HepG2 (cell line): Measurements from ENCODE around the gene NOTCH4. TPM values are rescaled to one million over a fixed set of nuclear protein-coding genes. Genes with fewer than 3 reads are reported as not detected.
"Not testable (repeated sequence)": the region's sequence is repeated elsewhere in the genome, so short reads cannot be mapped to it uniquely, and the experiment has no call there.

Source experiments
- ATAC-seq: fragments of 200-7000 bp; cut with Tn5 transposase; 3 replicates; pipeline ENCODE4 v1.9.1; 2020; ENCODE audit warnings: mild to moderate bottlenecking, moderate library complexity
- BruUV-seq: library from RNA; stranded (reverse); fragments of 400-500 nt; replicated peaks from 2 replicates; lab custom pipeline; 2021; lab: Mats Ljungman, UMichigan
- CTCF ChIA-PET: fragments of 300-600 bp; formaldehyde crosslinking; extraction: SDS; loops from one replicate; lab custom pipeline; 2021; ENCODE audit warnings: low total read pairs, inconsistent platforms, low intra/inter-chr PET ratio; lab: Yijun Ruan, JAX
- POLR2A ChIA-PET: fragments of 350-600 bp; sonication (Branson Sonifier 250); formaldehyde crosslinking; loops from one replicate; lab custom pipeline; 2020; ENCODE audit warnings: antibody characterized with exemption, inconsistent platforms; lab: Yijun Ruan, JAX
- DNase-seq: peaks from one replicate; pipeline ENCODE4 v3.0.0-alpha.2; 2015; ENCODE audit warnings: low spot score
- FAIRE-seq: peaks from 3 replicates; lab custom pipeline; 2011; peaks lifted over from hg19 to GRCh38; lab: Jason Lieb, UNC
- H2AFZ ChIP-seq: one replicate; pipeline ENCODE4 v1.6.1; 2011; ENCODE audit warnings: low read length, inconsistent platforms
- H3K27ac ChIP-seq: fragments of 300-600 bp; 3 replicates; pipeline ENCODE4 v1.8.0; 2011; ENCODE audit warnings: mixed run types, mild to moderate bottlenecking, mixed read lengths, low read length, inconsistent platforms; ENCODE audit not compliant: insufficient read depth; ENCODE audit errors: extremely low read length
- H3K27me3 ChIP-seq, 2 experiments: fragments of 200-600 bp in 1 of 2; 2 replicates in 1 of 2; 3 replicates in 1 of 2; pipeline versions ENCODE4 v1.6.0 to v1.8.0; 2011; ENCODE audit warnings: low read length in 2 of 2, mild to moderate bottlenecking in 2 of 2, moderate library complexity in 2 of 2, inconsistent platforms in 1 of 2; ENCODE audit not compliant: insufficient read depth in 2 of 2, control insufficient read depth in 1 of 2
- H3K36me3 ChIP-seq, 2 experiments: fragments of 200-600 bp in 1 of 2; replicated peaks in 1 of 2; 2 replicates in 1 of 2; 3 replicates in 1 of 2; pipeline versions ENCODE4 v1.5.1 to v1.8.0; 2011; ENCODE audit warnings: low read length in 2 of 2, inconsistent platforms in 1 of 2; ENCODE audit not compliant: insufficient read depth in 2 of 2, control insufficient read depth in 1 of 2
- H3K4me1 ChIP-seq: 2 replicates; pipeline ENCODE4 v1.5.1; 2012; ENCODE audit warnings: low read length, inconsistent platforms; ENCODE audit not compliant: insufficient read depth
- H3K4me2 ChIP-seq: 2 replicates; pipeline ENCODE4 v1.6.0; 2011; ENCODE audit warnings: low read depth, low read length, inconsistent platforms
- H3K4me3 ChIP-seq, 3 experiments: fragments of 200-600 bp in 1 of 3; sonication (generic), shearing (Covaris generic) in 1 of 3; replicated peaks in 1 of 3; 2 replicates each; pipeline ENCODE4 v1.5.1; 2011 to 2016; ENCODE audit warnings: low read length in 3 of 3, inconsistent platforms in 2 of 3, low read depth in 2 of 3, mild to moderate bottlenecking in 2 of 3, control low read depth in 1 of 3, mixed read lengths in 1 of 3; ENCODE audit not compliant: insufficient read depth in 1 of 3
- H3K79me2 ChIP-seq: one replicate; pipeline ENCODE4 v1.6.1; 2011; ENCODE audit warnings: low read length, inconsistent platforms; ENCODE audit not compliant: insufficient read depth
- H3K9ac ChIP-seq: 2 replicates; pipeline ENCODE4 v1.6.0; 2011; ENCODE audit warnings: mild to moderate bottlenecking, low read depth, low read length, inconsistent platforms; ENCODE audit not compliant: insufficient read depth
- H3K9me3 ChIP-seq: 2 replicates; pipeline ENCODE4 v1.5.1; 2012; ENCODE audit warnings: mild to moderate bottlenecking, low read length
- H4K20me1 ChIP-seq: 2 replicates; pipeline ENCODE4 v1.6.0; 2011; ENCODE audit warnings: inconsistent platforms, mild to moderate bottlenecking, low read length, moderate library complexity; ENCODE audit not compliant: insufficient read depth
- CEBPB ChIP-seq: IDR thresholded peaks from 2 replicates; pipeline ENCODE4 v1.6.1; 2011; ENCODE audit warnings: low read depth, low read length, improper control_type of control experiment, borderline replicate concordance
- PHB2 ChIP-seq: fragments of 450-650 bp; IDR thresholded peaks from 2 replicates; pipeline ENCODE4 v1.6.1; 2018; ENCODE audit not compliant: partially characterized antibody
- WGBS: methylation state at CpG from one replicate; pipeline ENCODE4 v1.1.6; 2017; ENCODE audit warnings: low lambda C conversion rate; 5-methylcytosine and 5-hydroxymethylcytosine counted together
- in situ Hi-C: cut with HindIII; loops from 2 replicates; pipeline ENCODE4 v1.10.0; 2017; ENCODE audit warnings: low pct_unique_long_range_greater_than_20kb; ENCODE audit not compliant: extremely low pct_ligation_motif_present
- intact Hi-C: fragments of 100-400 bp; cut with micrococcal nuclease; formaldehyde crosslinking; loops from one replicate; pipeline ENCODE4 v1.10.0; 2022; ENCODE audit not compliant: unreplicated experiment
- polyA plus RNA-seq, 8 experiments: library from polyadenylated mRNA; depleted of rRNA in 3 of 8; stranded (reverse) in 7 of 8; unstranded in 1 of 8; fragments of >200 nt; fragmentation: Illumina TruSeq in 4 of 8; extraction: Trizol in 4 of 8; gene quantifications; 2 replicates each; pipeline versions ENCODE4 v1.2.1 to v1.2.3, GENCODE V29; 2011 to 2016; ENCODE audit warnings: low read depth in 4 of 8, missing spikeins in 1 of 8, mixed read lengths in 1 of 8; ENCODE audit not compliant: insufficient read depth in 1 of 8
- total RNA-seq, 5 experiments: library from RNA; depleted of rRNA; stranded (reverse); fragments of >200 nt; fragmentation: Illumina TruSeq; extraction: Trizol; gene quantifications; 2 replicates each; pipeline ENCODE4 v1.2.3, GENCODE V29; 2016; ENCODE audit warnings: low read depth in 1 of 5

Gene NOTCH4
- total and polyA plus RNA-seq, 2 of the 13 experiments (the other 11 are each of a cell fraction or from before 2014, with no cell fraction given): 0.51 to 0.83 TPM

- no peak for TF ChIP-seq PHB2
- TF ChIP-seq CEBPB: peak; percentile 78; the same call in 1 of the 2 replicates
- TF ChIP-seq, all 625 proteins: peak for 1
- FAIRE-seq: no peak
- no peak for DNase-seq
- 37% methylated on average over 12 of the region's 12 CpGs for WGBS
- ATAC-seq: no peak
- no peak overlapping the region for H3K9ac ChIP-seq
- no peak overlapping the region for H3K4me3 ChIP-seq
- in situ Hi-C loops: no loop called here
- BruUV-seq: no TSS peak
- H3K9me3 ChIP-seq: no peaks in the 10 kb centered on the region
- no peak overlapping the region for H3K4me2 ChIP-seq
- H2AFZ ChIP-seq: no peak overlapping the region
- intact Hi-C loops: no loop called here
- no peaks in the 10 kb centered on the region for H3K79me2 ChIP-seq
- ChIA-PET POLR2A (no interaction called here), CTCF (no interaction called here)
- peaks cover 4 to 23% of the 10 kb centered on the region in 2 experiments; a peak in 3 of 5 replicates for H3K27me3 ChIP-seq
- no peak overlapping the region for H3K27ac ChIP-seq
- no peaks in the 10 kb centered on the region for H4K20me1 ChIP-seq
- peaks cover 24% of the 10 kb centered on the region for H3K4me1 ChIP-seq
- no peaks in the 10 kb centered on the region for H3K36me3 ChIP-seq
These were observed 11.6 kb downstream of the NOTCH4 start for GRCh38 chr6:32212076-32212760.

- H2AFZ ChIP-seq, ATAC-seq, FAIRE-seq, in situ Hi-C loops, H4K20me1 ChIP-seq, H3K4me3 ChIP-seq, POLR2A ChIA-PET, H3K27ac ChIP-seq, H3K79me2 ChIP-seq, BruUV-seq, DNase-seq, H3K9me3 ChIP-seq, H3K9ac ChIP-seq, H3K36me3 ChIP-seq, H3K4me2 ChIP-seq, CTCF ChIA-PET, intact Hi-C loops: not testable (repeated sequence)
- H3K4me1 ChIP-seq: peaks cover 24% of the 10 kb centered on the region
- peaks cover 4 to 17% of the 10 kb centered on the region in 2 experiments; a peak in 3 of 5 replicates for H3K27me3 ChIP-seq
- 37% methylated on average over 4 of the region's 4 CpGs for WGBS
These were observed 12.4 kb downstream of the NOTCH4 start for GRCh38 chr6:32211432-32211831.
